Measurements from ENCODE around the gene CST1. TPM values are rescaled to one million over a fixed set of nuclear protein-coding genes. Genes with fewer than 3 reads are reported as not detected.
"Not testable (repeated sequence)": the region's sequence is repeated elsewhere in the genome, so short reads cannot be mapped to it uniquely, and the experiment has no call there.

CST1 gene
- total and polyA plus RNA-seq, 7 experiments from 2014 or later, result not detected

- DNase-seq; H3K9me3 Mint-ChIP-seq; H3K27me3 ChIP-seq (ENCODE audit: control insufficient read depth in 2 of 2, insufficient read depth in 2 of 2, low read length in 2 of 2); POLR2A ChIA-PET; intact Hi-C loops (cut with micrococcal nuclease); H3K4me3 ChIP-seq (ENCODE audit: low read length); H3K27ac ChIP-seq (ENCODE audit: low read depth, low read length); H3K36me3 ChIP-seq (ENCODE audit: control insufficient read depth in 2 of 3, insufficient read depth in 3 of 3, low read length in 3 of 3); CTCF ChIA-PET; H3K36me3 Mint-ChIP-seq; H3K27ac Mint-ChIP-seq; H3K9me3 ChIP-seq (ENCODE audit: control insufficient read depth in 2 of 3, low read length in 3 of 3); H3K4me3 Mint-ChIP-seq; ATAC-seq; H3K4me1 ChIP-seq (ENCODE audit: control insufficient read depth in 2 of 2, insufficient read depth in 2 of 2, low read length in 2 of 2); H3K4me1 Mint-ChIP-seq: not testable (repeated sequence)
- peaks cover 7 to 16% (median 9%) of the 10 kb centered on the region in 5 donors for H3K27me3 Mint-ChIP-seq
These were observed 6.1 kb upstream of the CST1 start for GRCh38 chr20:23756792-23757191.

GRCh38 chr20:23755131-23755611 lies 4.4 kb upstream of the CST1 start:
- H3K27ac ChIP-seq (ENCODE audit: low read depth, low read length); H3K27me3 ChIP-seq (ENCODE audit: control insufficient read depth in 2 of 2, insufficient read depth in 2 of 2, low read length in 2 of 2); ATAC-seq; CTCF ChIA-PET; H3K36me3 Mint-ChIP-seq; POLR2A ChIA-PET; H3K4me3 Mint-ChIP-seq; DNase-seq; H3K27ac Mint-ChIP-seq; H3K9me3 Mint-ChIP-seq; H3K4me1 Mint-ChIP-seq; H3K4me1 ChIP-seq (ENCODE audit: control insufficient read depth in 2 of 2, insufficient read depth in 2 of 2, low read length in 2 of 2); H3K36me3 ChIP-seq (ENCODE audit: control insufficient read depth in 2 of 3, insufficient read depth in 3 of 3, low read length in 3 of 3); H3K4me3 ChIP-seq (ENCODE audit: low read length); intact Hi-C loops (cut with micrococcal nuclease); H3K9me3 ChIP-seq (ENCODE audit: control insufficient read depth in 2 of 3, low read length in 3 of 3): not testable (repeated sequence)
- peaks cover 4 to 16% (median 9%) of the 10 kb centered on the region in 5 donors for H3K27me3 Mint-ChIP-seq

- ChIA-PET CTCF (no interaction called here), POLR2A (no interaction called here)
- Histone ChIP-seq H3K36me3 (ENCODE audit: control insufficient read depth in 2 of 3, insufficient read depth in 3 of 3, low read length in 3 of 3) (no peaks in the 10 kb centered on the region), H3K9me3 (ENCODE audit: control insufficient read depth in 2 of 3, low read length in 3 of 3) (no peaks in the 10 kb centered on the region), H3K4me3 (ENCODE audit: low read length) (no peak overlapping the region), H3K4me1 (ENCODE audit: control insufficient read depth in 2 of 2, insufficient read depth in 2 of 2, low read length in 2 of 2) (no peaks in the 10 kb centered on the region), H3K27ac (ENCODE audit: low read depth, low read length) (no peak overlapping the region), H3K27me3 (ENCODE audit: control insufficient read depth in 2 of 2, insufficient read depth in 2 of 2, low read length in 2 of 2) (no peaks in the 10 kb centered on the region)
- Mint-ChIP-seq H3K36me3 (no peaks in the 10 kb centered on the region), H3K4me3 (no peak overlapping the region), H3K4me1 (no peaks in the 10 kb centered on the region), H3K9me3 (no peaks in the 10 kb centered on the region), H3K27me3 (peaks cover 4 to 16% (median 9%) of the 10 kb centered on the region in 5 donors), H3K27ac (no peak overlapping the region)
- no peak for DNase-seq
- no peak for ATAC-seq
- intact Hi-C loops (cut with micrococcal nuclease), result no loop called here
These were observed 4.0 kb upstream of the CST1 start for GRCh38 chr20:23754731-23755130.

GRCh38 chr20:23753589-23753988 lies 2.9 kb upstream of the CST1 start:
- POLR2A ChIA-PET, result no interaction called here
- no peak overlapping the region for H3K27ac Mint-ChIP-seq
- H3K27me3 ChIP-seq (ENCODE audit: control insufficient read depth in 2 of 2, insufficient read depth in 2 of 2, low read length in 2 of 2), result no peaks in the 10 kb centered on the region
- no peak for DNase-seq
- H3K4me3 ChIP-seq (ENCODE audit: low read length), result no peak overlapping the region
- no peaks in the 10 kb centered on the region for H3K4me1 Mint-ChIP-seq
- CTCF ChIA-PET, result no interaction called here
- no peak overlapping the region for H3K4me3 Mint-ChIP-seq
- H3K27me3 Mint-ChIP-seq, result peaks cover 4 to 16% (median 10%) of the 10 kb centered on the region in 5 donors
- ATAC-seq, result no peak
- H3K36me3 ChIP-seq (ENCODE audit: control insufficient read depth in 2 of 3, insufficient read depth in 3 of 3, low read length in 3 of 3), result no peaks in the 10 kb centered on the region
- no peaks in the 10 kb centered on the region for H3K9me3 ChIP-seq (ENCODE audit: control insufficient read depth in 2 of 3, low read length in 3 of 3)
- H3K4me1 ChIP-seq (ENCODE audit: control insufficient read depth in 2 of 2, insufficient read depth in 2 of 2, low read length in 2 of 2), result no peaks in the 10 kb centered on the region
- no peak overlapping the region for H3K27ac ChIP-seq (ENCODE audit: low read depth, low read length)
- no peaks in the 10 kb centered on the region for H3K36me3 Mint-ChIP-seq
- H3K9me3 Mint-ChIP-seq, result no peaks in the 10 kb centered on the region
- intact Hi-C loops (cut with micrococcal nuclease), result no loop called here

GRCh38 chr20:23753194-23753548 lies 2.4 kb upstream of the CST1 start:
- Mint-ChIP-seq H3K27me3 (peaks cover 4 to 16% (median 10%) of the 10 kb centered on the region in 5 donors), H3K4me1 (no peaks in the 10 kb centered on the region), H3K27ac (no peak overlapping the region), H3K4me3 (no peak overlapping the region), H3K36me3 (no peaks in the 10 kb centered on the region), H3K9me3 (no peaks in the 10 kb centered on the region)
- H3K4me1 ChIP-seq (ENCODE audit: control insufficient read depth in 2 of 2, insufficient read depth in 2 of 2, low read length in 2 of 2), result no peaks in the 10 kb centered on the region
- no peaks in the 10 kb centered on the region for H3K27me3 ChIP-seq (ENCODE audit: control insufficient read depth in 2 of 2, insufficient read depth in 2 of 2, low read length in 2 of 2)
- no peak for DNase-seq
- H3K9me3 ChIP-seq (ENCODE audit: control insufficient read depth in 2 of 3, low read length in 3 of 3), result no peaks in the 10 kb centered on the region
- POLR2A ChIA-PET, result no interaction called here
- intact Hi-C loops (cut with micrococcal nuclease), result no loop called here
- CTCF ChIA-PET, result no interaction called here
- H3K36me3 ChIP-seq (ENCODE audit: control insufficient read depth in 2 of 3, insufficient read depth in 3 of 3, low read length in 3 of 3), result no peaks in the 10 kb centered on the region
- no peak for ATAC-seq
- H3K27ac ChIP-seq (ENCODE audit: low read depth, low read length), result no peak overlapping the region
- H3K4me3 ChIP-seq (ENCODE audit: low read length), result no peak overlapping the region

- H3K9me3 Mint-ChIP-seq, result no peaks in the 10 kb centered on the region
- POLR2A ChIA-PET, result no interaction called here
- no peaks in the 10 kb centered on the region for H3K4me1 Mint-ChIP-seq
- ATAC-seq (no peak), DNase-seq (no peak)
- Histone ChIP-seq H3K4me1 (ENCODE audit: control insufficient read depth in 2 of 2, insufficient read depth in 2 of 2, low read length in 2 of 2) (no peaks in the 10 kb centered on the region), H3K27me3 (ENCODE audit: control insufficient read depth in 2 of 2, insufficient read depth in 2 of 2, low read length in 2 of 2) (no peaks in the 10 kb centered on the region), H3K27ac (ENCODE audit: low read depth, low read length) (no peak overlapping the region), H3K4me3 (ENCODE audit: low read length) (no peak overlapping the region), H3K9me3 (ENCODE audit: control insufficient read depth in 2 of 3, low read length in 3 of 3) (no peaks in the 10 kb centered on the region), H3K36me3 (ENCODE audit: control insufficient read depth in 2 of 3, insufficient read depth in 3 of 3, low read length in 3 of 3) (no peaks in the 10 kb centered on the region)
- CTCF ChIA-PET, result no interaction called here
- H3K4me3 Mint-ChIP-seq, result no peak overlapping the region
- intact Hi-C loops (cut with micrococcal nuclease), result no loop called here
- peaks cover 4 to 16% (median 10%) of the 10 kb centered on the region in 5 donors for H3K27me3 Mint-ChIP-seq
- no peaks in the 10 kb centered on the region for H3K36me3 Mint-ChIP-seq
- no peak overlapping the region for H3K27ac Mint-ChIP-seq
These were observed 1.9 kb upstream of the CST1 start for GRCh38 chr20:23752481-23753193.

- ChIA-PET POLR2A (no interaction called here), CTCF (no interaction called here)
- no peaks in the 10 kb centered on the region for H3K4me1 ChIP-seq (ENCODE audit: control insufficient read depth in 2 of 2, insufficient read depth in 2 of 2, low read length in 2 of 2)
- ATAC-seq (no peak), DNase-seq (no peak)
- H3K4me3 ChIP-seq (ENCODE audit: low read length), result no peak overlapping the region
- intact Hi-C loops (cut with micrococcal nuclease), result no loop called here
- H3K36me3 ChIP-seq (ENCODE audit: control insufficient read depth in 2 of 3, insufficient read depth in 3 of 3, low read length in 3 of 3), result no peaks in the 10 kb centered on the region
- H3K9me3 ChIP-seq (ENCODE audit: control insufficient read depth in 2 of 3, low read length in 3 of 3), result no peaks in the 10 kb centered on the region
- Mint-ChIP-seq H3K27me3 (peaks cover 0 to 16% (median 9%) of the 10 kb centered on the region in 5 donors), H3K9me3 (no peaks in the 10 kb centered on the region), H3K4me3 (no peak overlapping the region), H3K36me3 (no peaks in the 10 kb centered on the region), H3K27ac (no peak overlapping the region), H3K4me1 (no peaks in the 10 kb centered on the region)
- H3K27me3 ChIP-seq (ENCODE audit: control insufficient read depth in 2 of 2, insufficient read depth in 2 of 2, low read length in 2 of 2), result no peaks in the 10 kb centered on the region
- H3K27ac ChIP-seq (ENCODE audit: low read depth, low read length), result no peak overlapping the region
These were observed 1.3 kb upstream of the CST1 start for GRCh38 chr20:23752019-23752418.

All from naive thymus-derived CD4-positive, alpha-beta T cell (primary cell).